Keratinocyte (primary cell): ENCODE results near the gene FYB1. TPM values are rescaled to one million over a fixed set of nuclear protein-coding genes. Genes with fewer than 3 reads are reported as not detected.
"Not testable (repeated sequence)": the region's sequence is repeated elsewhere in the genome, so short reads cannot be mapped to it uniquely, and the experiment has no call there.

ENCODE experiments used
- DNase-seq: peaks from one replicate; pipeline ENCODE4 v3.0.0-alpha.2; 2011; ENCODE audit warnings: low read depth, missing footprints, low spot score
- FAIRE-seq: peaks from 2 replicates; lab custom pipeline; 2011; peaks lifted over from hg19 to GRCh38; lab: Jason Lieb, UNC
- H2AFZ ChIP-seq: 2 replicates; pipeline ENCODE4 v1.6.0; 2012; ENCODE audit warnings: low read length, control low read depth, inconsistent platforms; ENCODE audit not compliant: control insufficient read depth
- H3K27ac ChIP-seq: 2 replicates; pipeline ENCODE4 v1.5.1; 2011; ENCODE audit warnings: low read length; ENCODE audit not compliant: control insufficient read depth, insufficient read depth
- H3K27me3 ChIP-seq: 3 replicates; pipeline ENCODE4 v1.6.0; 2011; ENCODE audit warnings: low read length; ENCODE audit not compliant: control insufficient read depth, insufficient read depth; ENCODE audit errors: extremely low read depth
- H3K36me3 ChIP-seq, 2 experiments: 2 replicates in 1 of 2; 3 replicates in 1 of 2; pipeline ENCODE4 v1.5.1; 2011; ENCODE audit warnings: low read length in 2 of 2, mild to moderate bottlenecking in 1 of 2; ENCODE audit not compliant: control insufficient read depth in 2 of 2, insufficient read depth in 2 of 2; ENCODE audit errors: extremely low read depth in 1 of 2
- H3K4me1 ChIP-seq: 3 replicates; pipeline ENCODE4 v1.5.1; 2011; ENCODE audit warnings: low read length; ENCODE audit not compliant: control insufficient read depth, insufficient read depth; ENCODE audit errors: extremely low read depth
- H3K4me2 ChIP-seq: 3 replicates; pipeline ENCODE4 v1.6.0; 2011; ENCODE audit warnings: low read depth, low read length; ENCODE audit not compliant: control insufficient read depth, insufficient read depth; ENCODE audit errors: extremely low read depth
- H3K4me3 ChIP-seq, 3 experiments: fragments of 200-600 bp in 1 of 3; sonication (generic) in 1 of 3; 2 replicates in 2 of 3; 3 replicates in 1 of 3; pipeline ENCODE4 v1.5.1; 2011 to 2016; ENCODE audit warnings: low read length in 3 of 3, mild to moderate bottlenecking in 3 of 3, control low read depth in 2 of 3, inconsistent platforms in 1 of 3, low read depth in 1 of 3, mixed read lengths in 1 of 3, mixed run types in 1 of 3, moderate library complexity in 1 of 3; ENCODE audit not compliant: control insufficient read depth in 2 of 3, insufficient read depth in 2 of 3; ENCODE audit errors: extremely low read depth in 1 of 3
- H3K79me2 ChIP-seq: 2 replicates; pipeline ENCODE4 v1.6.0; 2012; ENCODE audit warnings: low read length; ENCODE audit not compliant: control insufficient read depth, insufficient read depth
- H3K9ac ChIP-seq: 3 replicates; pipeline ENCODE4 v1.6.0; 2011; ENCODE audit warnings: low read length; ENCODE audit not compliant: control insufficient read depth, insufficient read depth; ENCODE audit errors: extremely low read depth
- H3K9me1 ChIP-seq: 3 replicates; pipeline ENCODE4 v1.6.0; 2011; ENCODE audit warnings: low read length; ENCODE audit not compliant: control insufficient read depth, insufficient read depth; ENCODE audit errors: extremely low read depth
- H3K9me3 ChIP-seq: 2 replicates; pipeline ENCODE4 v1.5.1; 2012; ENCODE audit warnings: low read depth, low read length; ENCODE audit not compliant: control insufficient read depth
- H4K20me1 ChIP-seq: 3 replicates; pipeline ENCODE4 v1.6.0; 2011; ENCODE audit warnings: low read length; ENCODE audit not compliant: control insufficient read depth, insufficient read depth; ENCODE audit errors: extremely low read depth
- EZH2 ChIP-seq: IDR thresholded peaks from one replicate; pipeline ENCODE4 v1.6.1; 2012; ENCODE audit warnings: inconsistent platforms, mild to moderate bottlenecking, low read length, moderate library complexity
- dilution Hi-C: fragments of 300-500 bp; cut with MboI; formaldehyde crosslinking; loops from one replicate; pipeline ENCODE4 v1.7.0; 2020; ENCODE audit warnings: low sequenced_read_pairs; ENCODE audit not compliant: extremely low pct_ligation_motif_present
- polyA plus RNA-seq, 5 experiments: library from polyadenylated mRNA; depleted of rRNA in 3 of 5; stranded (reverse) in 3 of 5; stranded (forward) in 1 of 5; unstranded in 1 of 5; fragments of >200 nt; gene quantifications; 1 replicate in 1 of 5; 2 replicates in 3 of 5; 3 replicates in 1 of 5; pipeline versions ENCODE4 v1.2.1 to v1.2.3, GENCODE V29; 2011 to 2012; ENCODE audit warnings: missing spikeins in 2 of 5, low read depth in 1 of 5, low replicate concordance in 1 of 5
- TF ChIP-seq, protein P1 (sequence below), 3 experiments: IDR thresholded peaks in 1 of 3; conservative IDR thresholded peaks in 1 of 3; optimal IDR thresholded peaks in 1 of 3; 2 replicates in 2 of 3; 3 replicates in 1 of 3; pipeline versions ENCODE3 to v1.5.1; 2011; ENCODE audit warnings: low read length in 3 of 3, mild to moderate bottlenecking in 3 of 3, moderate library complexity in 2 of 3, control low read depth in 1 of 3, inconsistent platforms in 1 of 3; ENCODE audit not compliant: insufficient read depth in 2 of 3; ENCODE audit errors: extremely low read depth in 1 of 3

FYB1 gene
- polyA plus RNA-seq, 1 donor (not counting 4 experiments of a cell fraction or from before 2014, with no cell fraction given): 0.29 TPM

DNA sequence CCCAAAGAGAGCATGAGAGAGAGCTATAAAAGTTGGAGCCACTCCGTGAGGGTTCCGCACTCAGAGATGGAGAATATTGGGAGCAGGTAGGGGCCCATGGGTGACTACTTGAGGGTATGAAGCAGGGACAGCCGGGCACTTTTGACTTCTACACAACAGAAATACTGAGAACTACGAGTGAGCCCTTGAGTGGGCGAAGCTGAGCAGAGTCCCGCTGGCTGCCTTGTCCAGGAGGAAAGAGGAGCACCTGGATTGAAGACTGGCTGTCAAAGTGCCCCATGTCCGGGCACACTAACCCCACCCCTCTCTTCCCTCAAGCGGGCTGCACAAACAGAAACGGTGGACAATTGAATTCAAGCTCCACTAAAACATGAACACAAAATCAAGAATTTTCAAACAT, 33.6 kb downstream of the FYB1 start:
- no peak for FAIRE-seq

DNA sequence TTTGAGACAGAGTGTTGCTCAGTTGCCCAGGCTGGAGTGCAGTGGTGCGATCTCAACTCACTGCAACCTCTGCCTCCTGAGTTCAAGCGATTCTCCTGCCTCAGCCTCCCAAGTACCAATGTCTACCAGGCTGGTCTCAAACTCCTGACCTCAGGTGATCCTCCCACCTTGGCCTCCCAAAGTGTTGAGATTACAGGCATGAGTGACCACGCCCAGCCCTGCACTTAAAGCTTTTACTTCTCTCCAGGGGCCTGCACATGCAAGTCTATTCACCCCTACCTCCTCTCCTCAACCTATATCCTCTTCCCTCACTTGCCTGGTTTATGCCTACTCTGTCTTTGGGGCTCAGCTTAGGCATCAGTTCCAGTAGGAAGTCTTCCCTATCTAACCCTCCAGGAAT, 39.8 kb downstream of the FYB1 start:
- H3K27ac ChIP-seq, dilution Hi-C loops, H3K79me2 ChIP-seq, FAIRE-seq, H3K9me1 ChIP-seq, H4K20me1 ChIP-seq, H3K4me1 ChIP-seq, H3K4me3 ChIP-seq, H2AFZ ChIP-seq, H3K36me3 ChIP-seq, H3K27me3 ChIP-seq, H3K9me3 ChIP-seq, H3K9ac ChIP-seq, H3K4me2 ChIP-seq, DNase-seq: not testable (repeated sequence)

More for the DNA sequence above, 33.6 kb downstream of the FYB1 start:
- H3K79me2 ChIP-seq: no peaks in the 10 kb centered on the region
- H3K9me3 ChIP-seq: no peaks in the 10 kb centered on the region
- no peak overlapping the region for H3K27ac ChIP-seq
- dilution Hi-C loops: no loop called here
- H3K27me3 ChIP-seq: no peaks in the 10 kb centered on the region
- no peak for DNase-seq
- H3K4me2 ChIP-seq: no peak overlapping the region
- no peaks in the 10 kb centered on the region for H3K36me3 ChIP-seq
- no peak overlapping the region for H2AFZ ChIP-seq
- no peaks in the 10 kb centered on the region for H3K4me1 ChIP-seq
- H3K9me1 ChIP-seq: no peaks in the 10 kb centered on the region
- TF ChIP-seq, protein P1, sequence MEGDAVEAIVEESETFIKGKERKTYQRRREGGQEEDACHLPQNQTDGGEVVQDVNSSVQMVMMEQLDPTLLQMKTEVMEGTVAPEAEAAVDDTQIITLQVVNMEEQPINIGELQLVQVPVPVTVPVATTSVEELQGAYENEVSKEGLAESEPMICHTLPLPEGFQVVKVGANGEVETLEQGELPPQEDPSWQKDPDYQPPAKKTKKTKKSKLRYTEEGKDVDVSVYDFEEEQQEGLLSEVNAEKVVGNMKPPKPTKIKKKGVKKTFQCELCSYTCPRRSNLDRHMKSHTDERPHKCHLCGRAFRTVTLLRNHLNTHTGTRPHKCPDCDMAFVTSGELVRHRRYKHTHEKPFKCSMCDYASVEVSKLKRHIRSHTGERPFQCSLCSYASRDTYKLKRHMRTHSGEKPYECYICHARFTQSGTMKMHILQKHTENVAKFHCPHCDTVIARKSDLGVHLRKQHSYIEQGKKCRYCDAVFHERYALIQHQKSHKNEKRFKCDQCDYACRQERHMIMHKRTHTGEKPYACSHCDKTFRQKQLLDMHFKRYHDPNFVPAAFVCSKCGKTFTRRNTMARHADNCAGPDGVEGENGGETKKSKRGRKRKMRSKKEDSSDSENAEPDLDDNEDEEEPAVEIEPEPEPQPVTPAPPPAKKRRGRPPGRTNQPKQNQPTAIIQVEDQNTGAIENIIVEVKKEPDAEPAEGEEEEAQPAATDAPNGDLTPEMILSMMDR (optimal IDR thresholded peaks at IDR 0.05 in 1 of 3, IDR thresholded peaks at IDR 0.05 in 1 of 3, conservative IDR thresholded peaks at IDR 0.05 in 1 of 3; ENCODE audit: extremely low read depth in 1 of 3, insufficient read depth in 2 of 3, low read length in 3 of 3): no peak
- TF ChIP-seq EZH2: no peak
- H3K4me3 ChIP-seq: no peak overlapping the region
- no peak overlapping the region for H3K9ac ChIP-seq
- H4K20me1 ChIP-seq: no peaks in the 10 kb centered on the region

DNA sequence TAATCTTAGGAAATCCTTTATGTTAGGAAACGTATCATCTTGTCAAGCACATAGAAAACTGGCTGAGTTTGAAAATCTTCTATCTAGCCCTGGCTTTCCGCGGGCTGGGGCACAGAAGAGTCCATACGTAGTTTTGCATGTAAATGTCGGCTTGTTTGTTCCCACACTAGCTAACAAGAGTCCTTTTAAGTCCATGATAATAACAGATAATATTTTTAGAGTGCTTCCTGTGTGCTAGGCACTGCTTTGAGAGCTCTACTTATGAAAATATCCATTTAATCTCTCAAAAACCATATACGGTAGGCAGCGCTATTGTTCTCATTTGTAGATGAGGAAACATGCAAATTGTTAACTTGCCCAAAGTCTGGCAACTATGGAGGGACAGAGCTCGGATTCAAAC, 40.5 kb downstream of the FYB1 start:
- H3K4me3 ChIP-seq: no peak overlapping the region

More for the DNA sequence above, 40.5 kb downstream of the FYB1 start:
- no peaks in the 10 kb centered on the region for H4K20me1 ChIP-seq
- no peak for TF ChIP-seq EZH2
- TF ChIP-seq, protein P1 (optimal IDR thresholded peaks at IDR 0.05 in 1 of 3, IDR thresholded peaks at IDR 0.05 in 1 of 3, conservative IDR thresholded peaks at IDR 0.05 in 1 of 3; ENCODE audit: extremely low read depth in 1 of 3, insufficient read depth in 2 of 3, low read length in 3 of 3): no peak
- H3K27ac ChIP-seq: no peak overlapping the region
- no peak overlapping the region for H3K4me2 ChIP-seq
- H3K36me3 ChIP-seq: no peaks in the 10 kb centered on the region
- H3K27me3 ChIP-seq: no peaks in the 10 kb centered on the region
- H3K9ac ChIP-seq: no peak overlapping the region
- H2AFZ ChIP-seq: no peak overlapping the region
- H3K4me1 ChIP-seq: peaks cover 6% of the 10 kb centered on the region
- FAIRE-seq (no peak), DNase-seq (no peak)
- H3K9me3 ChIP-seq: no peaks in the 10 kb centered on the region
- dilution Hi-C loops: no loop called here
- no peaks in the 10 kb centered on the region for H3K9me1 ChIP-seq
- no peaks in the 10 kb centered on the region for H3K79me2 ChIP-seq
